Smooth muscle cell (in vitro differentiated cells): ENCODE data around the gene SELENOW. TPM values are rescaled to one million over a fixed set of nuclear protein-coding genes. Genes with fewer than 3 reads are reported as not detected.

ENCODE experiments used
- DNase-seq: peaks from one replicate; lab custom pipeline; 2025; ENCODE audit not compliant: unreplicated experiment; lab: John Stamatoyannopoulos, UW
- H2AFZ ChIP-seq: fragments of 200-600 bp; sonication (generic); 2 replicates; pipeline ENCODE4 v1.6.0; 2016; ENCODE audit warnings: antibody characterized with exemption, low read depth, mild to moderate bottlenecking
- H3F3A ChIP-seq: fragments of 200-600 bp; sonication (generic); 2 replicates; pipeline ENCODE4 v1.6.0; 2017; ENCODE audit warnings: antibody characterized with exemption, low read depth
- H3K27ac ChIP-seq: fragments of 200-600 bp; sonication (generic); 2 replicates; pipeline ENCODE4 v1.5.1; 2016; ENCODE audit warnings: low read depth, mild to moderate bottlenecking
- H3K27me3 ChIP-seq: fragments of 200-600 bp; sonication (generic); 2 replicates; pipeline ENCODE4 v1.6.1; 2016; ENCODE audit warnings: low read depth, mild to moderate bottlenecking
- H3K36me3 ChIP-seq: fragments of 200-600 bp; sonication (generic); 2 replicates; pipeline ENCODE4 v1.5.1; 2016; ENCODE audit warnings: low read depth
- H3K4me1 ChIP-seq: fragments of 200-600 bp; sonication (generic); 2 replicates; pipeline ENCODE4 v1.5.1; 2016; ENCODE audit warnings: low read depth
- H3K4me2 ChIP-seq: fragments of 200-600 bp; sonication (generic); 2 replicates; pipeline ENCODE4 v1.6.0; 2016; ENCODE audit warnings: mild to moderate bottlenecking
- H3K4me3 ChIP-seq: fragments of 200-600 bp; sonication (generic); 2 replicates; pipeline ENCODE4 v1.5.1; 2016; ENCODE audit warnings: mild to moderate bottlenecking
- H3K79me2 ChIP-seq: fragments of 200-600 bp; sonication (generic); 2 replicates; pipeline ENCODE4 v1.6.0; 2016; ENCODE audit warnings: low read depth, mild to moderate bottlenecking
- H3K9ac ChIP-seq: fragments of 200-600 bp; sonication (generic); 2 replicates; pipeline ENCODE4 v1.6.0; 2016; ENCODE audit warnings: low read depth
- H3K9me3 ChIP-seq: fragments of 200-600 bp; sonication (generic); replicated peaks from 2 replicates; pipeline ENCODE4 v1.5.1; 2016; ENCODE audit warnings: low read depth
- H4K20me1 ChIP-seq: fragments of 200-600 bp; sonication (generic); 2 replicates; pipeline ENCODE4 v1.6.0; 2016; ENCODE audit warnings: low read depth
- WGBS: methylation state at CpG from one replicate; pipeline ENCODE4 v1.1.7; 2016; ENCODE audit warnings: low lambda C conversion rate; 5-methylcytosine and 5-hydroxymethylcytosine counted together
- polyA plus RNA-seq: library from polyadenylated mRNA; unstranded; fragments of >200 nt; fragmentation: Nextera tagmentation; extraction: Ambion mirVana; gene quantifications from 2 replicates; pipeline ENCODE4 v1.2.1, GENCODE V29; 2016
- total RNA-seq: library from RNA; depleted of rRNA; stranded (reverse); fragments of >200 nt; gene quantifications from 2 replicates; pipeline ENCODE4 v1.2.3, GENCODE V29; 2014
- TF ChIP-seq, protein P1 (sequence below): fragments of 200-600 bp; sonication (generic); IDR thresholded peaks from 2 replicates; pipeline ENCODE4 v1.5.1; 2017; ENCODE audit warnings: borderline replicate concordance, mild to moderate bottlenecking, antibody characterized with exemption; ENCODE audit not compliant: insufficient read depth, poor library complexity, severe bottlenecking

SELENOW gene
- total and polyA plus RNA-seq, 2 experiments from 2014 or later = 441 to 558 TPM

DNA sequence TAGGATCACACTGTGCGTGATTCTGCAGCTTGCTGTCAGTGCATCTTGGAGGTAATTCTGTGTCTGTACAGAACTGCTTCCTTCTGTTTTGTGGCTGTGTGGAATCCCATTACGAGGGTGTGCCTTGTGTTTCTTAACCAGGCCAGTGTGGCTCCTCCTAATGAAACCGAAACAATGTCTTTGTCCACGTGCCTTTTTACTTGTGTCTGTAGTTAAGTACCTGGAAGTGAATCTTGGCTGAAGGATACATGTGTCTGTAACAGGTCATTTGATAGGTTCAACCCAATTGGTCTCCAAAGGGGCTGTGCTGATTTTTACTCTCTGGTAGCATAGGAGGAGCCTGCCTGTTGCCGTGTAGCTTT lies 20.1 kb upstream of the SELENOW start:
- Histone ChIP-seq H3K9ac (no peak overlapping the region), H3K4me2 (no peak overlapping the region), H3K27me3 (no peaks in the 10 kb centered on the region), H3K4me3 (no peak overlapping the region), H3K27ac (no peak overlapping the region), H4K20me1 (peaks cover 11% of the 10 kb centered on the region), H3F3A (no peaks in the 10 kb centered on the region), H3K79me2 (no peaks in the 10 kb centered on the region), H3K36me3 (peaks cover 3% of the 10 kb centered on the region), H3K4me1 (no peaks in the 10 kb centered on the region), H2AFZ (no peak overlapping the region), H3K9me3 (no peaks in the 10 kb centered on the region)
- TF ChIP-seq, protein P1, sequence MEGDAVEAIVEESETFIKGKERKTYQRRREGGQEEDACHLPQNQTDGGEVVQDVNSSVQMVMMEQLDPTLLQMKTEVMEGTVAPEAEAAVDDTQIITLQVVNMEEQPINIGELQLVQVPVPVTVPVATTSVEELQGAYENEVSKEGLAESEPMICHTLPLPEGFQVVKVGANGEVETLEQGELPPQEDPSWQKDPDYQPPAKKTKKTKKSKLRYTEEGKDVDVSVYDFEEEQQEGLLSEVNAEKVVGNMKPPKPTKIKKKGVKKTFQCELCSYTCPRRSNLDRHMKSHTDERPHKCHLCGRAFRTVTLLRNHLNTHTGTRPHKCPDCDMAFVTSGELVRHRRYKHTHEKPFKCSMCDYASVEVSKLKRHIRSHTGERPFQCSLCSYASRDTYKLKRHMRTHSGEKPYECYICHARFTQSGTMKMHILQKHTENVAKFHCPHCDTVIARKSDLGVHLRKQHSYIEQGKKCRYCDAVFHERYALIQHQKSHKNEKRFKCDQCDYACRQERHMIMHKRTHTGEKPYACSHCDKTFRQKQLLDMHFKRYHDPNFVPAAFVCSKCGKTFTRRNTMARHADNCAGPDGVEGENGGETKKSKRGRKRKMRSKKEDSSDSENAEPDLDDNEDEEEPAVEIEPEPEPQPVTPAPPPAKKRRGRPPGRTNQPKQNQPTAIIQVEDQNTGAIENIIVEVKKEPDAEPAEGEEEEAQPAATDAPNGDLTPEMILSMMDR = no peak
- over 99% methylated on average over 5 of the region's 5 CpGs for WGBS
- no peak for DNase-seq

DNA sequence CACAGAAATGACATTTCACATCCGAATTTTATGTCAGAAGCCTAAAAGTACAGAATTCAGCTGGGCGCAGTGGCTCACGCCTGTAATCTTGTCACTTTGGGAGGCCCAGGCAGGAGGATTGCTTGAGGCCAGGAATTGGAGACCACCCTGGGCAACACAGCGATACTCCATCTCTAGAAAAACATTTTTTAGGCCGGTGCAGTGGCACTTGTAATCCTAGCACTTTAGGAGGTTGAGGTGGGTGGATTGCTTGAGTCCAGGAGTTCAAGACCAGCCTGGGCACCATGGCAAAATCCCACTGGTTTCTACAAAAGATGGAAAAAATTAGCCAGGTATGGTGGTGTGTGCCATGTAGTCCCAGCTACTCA lies 17.9 kb upstream of the SELENOW start:
- no peak overlapping the region for H3K4me2 ChIP-seq

DNA sequence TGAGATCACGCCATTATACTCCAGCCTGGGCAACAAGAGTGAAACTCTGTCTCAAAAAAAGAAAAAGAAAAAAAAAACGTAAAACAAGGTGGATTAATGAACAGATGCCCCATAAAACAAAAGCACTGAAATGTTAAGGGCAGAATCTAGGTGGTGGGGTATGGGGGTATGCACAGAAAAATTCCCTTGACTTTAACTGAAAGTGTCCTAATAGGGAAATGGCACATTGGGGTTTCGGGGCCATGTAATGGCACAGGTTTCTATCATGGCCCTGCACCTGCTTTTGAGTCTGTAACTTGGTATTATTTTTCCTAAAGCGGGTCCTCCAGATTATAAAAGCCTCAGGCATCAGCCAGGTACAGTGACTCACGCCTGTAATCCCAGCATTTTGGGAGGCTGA lies 16.9 kb upstream of the SELENOW start:
- Histone ChIP-seq H3F3A (peaks cover 5% of the 10 kb centered on the region), H3K27ac (no peak overlapping the region)

More for the DNA sequence above, 17.9 kb upstream of the SELENOW start:
- H3K9me3 ChIP-seq = no peaks in the 10 kb centered on the region
- WGBS = 83% methylated on average over 5 of the region's 5 CpGs
- H3K27ac ChIP-seq = no peak overlapping the region
- no peaks in the 10 kb centered on the region for H3K27me3 ChIP-seq
- H3K4me1 ChIP-seq = no peaks in the 10 kb centered on the region
- peaks cover 3% of the 10 kb centered on the region for H3K36me3 ChIP-seq
- no peak overlapping the region for H2AFZ ChIP-seq
- TF ChIP-seq, protein P1 = no peak
- H3K4me3 ChIP-seq = no peak overlapping the region
- H3F3A ChIP-seq = peaks cover 5% of the 10 kb centered on the region
- no peak overlapping the region for H3K9ac ChIP-seq
- no peaks in the 10 kb centered on the region for H3K79me2 ChIP-seq
- DNase-seq = no peak
- peaks cover 5% of the 10 kb centered on the region for H4K20me1 ChIP-seq

DNA sequence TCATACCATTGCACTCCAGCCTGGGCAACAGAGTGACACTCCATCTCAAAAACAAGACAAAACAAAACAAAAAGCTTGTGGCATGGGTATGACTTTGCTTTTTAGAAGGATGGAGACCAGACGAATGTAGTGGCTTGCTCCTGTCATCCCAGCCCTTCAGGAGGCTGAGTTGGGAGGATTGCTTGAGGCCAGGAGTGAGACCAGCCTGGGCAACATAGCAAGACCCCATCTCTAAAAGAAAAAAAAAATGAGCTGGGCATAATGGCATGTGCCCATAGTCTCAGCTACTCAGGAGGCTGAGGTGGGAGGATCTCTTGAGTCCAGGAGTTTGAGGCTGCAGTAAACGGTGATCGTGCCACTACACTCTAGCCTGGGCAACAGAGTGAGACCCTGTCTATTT lies 16.4 kb upstream of the SELENOW start:
- no peaks in the 10 kb centered on the region for H3K79me2 ChIP-seq
- 82% methylated on average over 3 of the region's 3 CpGs for whole genome bisulfite sequencing
- no peak overlapping the region for H3K4me2 ChIP-seq
- H3K4me3 ChIP-seq = no peak overlapping the region
- H3K9ac ChIP-seq = no peak overlapping the region
- peaks cover 5% of the 10 kb centered on the region for H3F3A ChIP-seq
- no peaks in the 10 kb centered on the region for H3K4me1 ChIP-seq
- no peaks in the 10 kb centered on the region for H3K27me3 ChIP-seq
- TF ChIP-seq, protein P1 = no peak
- H3K36me3 ChIP-seq = peaks cover 3% of the 10 kb centered on the region
- no peak overlapping the region for H3K27ac ChIP-seq
- H4K20me1 ChIP-seq = peaks cover 5% of the 10 kb centered on the region
- H3K9me3 ChIP-seq = no peaks in the 10 kb centered on the region
- H2AFZ ChIP-seq = no peak overlapping the region
- DNase-seq = no peak

More for the DNA sequence above, 16.9 kb upstream of the SELENOW start:
- H4K20me1 ChIP-seq = peaks cover 5% of the 10 kb centered on the region
- WGBS = 89% methylated on average over 5 of the region's 5 CpGs
- H2AFZ ChIP-seq = no peak overlapping the region
- TF ChIP-seq, protein P1 = no peak
- H3K79me2 ChIP-seq = no peaks in the 10 kb centered on the region
- no peaks in the 10 kb centered on the region for H3K27me3 ChIP-seq
- H3K4me1 ChIP-seq = no peaks in the 10 kb centered on the region
- H3K4me2 ChIP-seq = no peak overlapping the region
- H3K4me3 ChIP-seq = no peak overlapping the region
- DNase-seq = no peak
- no peaks in the 10 kb centered on the region for H3K9me3 ChIP-seq
- H3K9ac ChIP-seq = no peak overlapping the region
- peaks cover 3% of the 10 kb centered on the region for H3K36me3 ChIP-seq
